Measurements from ENCODE around the gene GASK1B.

DNA sequence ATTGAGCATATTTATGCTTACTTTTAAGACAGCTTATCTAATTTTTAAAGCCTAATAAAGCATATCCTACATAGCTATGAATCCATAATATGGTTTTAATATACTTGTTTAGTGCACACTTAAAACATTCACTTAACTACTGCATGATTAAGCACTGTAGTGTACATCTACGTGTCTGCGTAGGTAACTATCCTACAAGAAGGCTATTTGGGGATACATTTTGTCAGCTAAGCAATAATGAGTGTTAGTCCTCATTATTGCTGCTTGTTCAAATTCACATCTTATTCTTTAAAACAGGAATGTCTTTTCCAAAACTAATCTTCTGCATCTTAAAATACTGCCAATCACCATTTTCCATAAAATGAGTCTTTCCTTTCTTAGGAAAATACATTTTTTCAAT is 38.6 kb downstream of the GASK1B start:
- TF ChIP-seq, protein P1, sequence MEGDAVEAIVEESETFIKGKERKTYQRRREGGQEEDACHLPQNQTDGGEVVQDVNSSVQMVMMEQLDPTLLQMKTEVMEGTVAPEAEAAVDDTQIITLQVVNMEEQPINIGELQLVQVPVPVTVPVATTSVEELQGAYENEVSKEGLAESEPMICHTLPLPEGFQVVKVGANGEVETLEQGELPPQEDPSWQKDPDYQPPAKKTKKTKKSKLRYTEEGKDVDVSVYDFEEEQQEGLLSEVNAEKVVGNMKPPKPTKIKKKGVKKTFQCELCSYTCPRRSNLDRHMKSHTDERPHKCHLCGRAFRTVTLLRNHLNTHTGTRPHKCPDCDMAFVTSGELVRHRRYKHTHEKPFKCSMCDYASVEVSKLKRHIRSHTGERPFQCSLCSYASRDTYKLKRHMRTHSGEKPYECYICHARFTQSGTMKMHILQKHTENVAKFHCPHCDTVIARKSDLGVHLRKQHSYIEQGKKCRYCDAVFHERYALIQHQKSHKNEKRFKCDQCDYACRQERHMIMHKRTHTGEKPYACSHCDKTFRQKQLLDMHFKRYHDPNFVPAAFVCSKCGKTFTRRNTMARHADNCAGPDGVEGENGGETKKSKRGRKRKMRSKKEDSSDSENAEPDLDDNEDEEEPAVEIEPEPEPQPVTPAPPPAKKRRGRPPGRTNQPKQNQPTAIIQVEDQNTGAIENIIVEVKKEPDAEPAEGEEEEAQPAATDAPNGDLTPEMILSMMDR (conservative IDR thresholded peaks at IDR 0.05; ENCODE audit: low read length), result no peak
- TF ChIP-seq EZH2phosphoT487 (IDR thresholded peaks at IDR 0.05; ENCODE audit: borderline replicate concordance, low read depth, low read length), result no peak
